ENCODE measurements around the gene GLE1.

DNA sequence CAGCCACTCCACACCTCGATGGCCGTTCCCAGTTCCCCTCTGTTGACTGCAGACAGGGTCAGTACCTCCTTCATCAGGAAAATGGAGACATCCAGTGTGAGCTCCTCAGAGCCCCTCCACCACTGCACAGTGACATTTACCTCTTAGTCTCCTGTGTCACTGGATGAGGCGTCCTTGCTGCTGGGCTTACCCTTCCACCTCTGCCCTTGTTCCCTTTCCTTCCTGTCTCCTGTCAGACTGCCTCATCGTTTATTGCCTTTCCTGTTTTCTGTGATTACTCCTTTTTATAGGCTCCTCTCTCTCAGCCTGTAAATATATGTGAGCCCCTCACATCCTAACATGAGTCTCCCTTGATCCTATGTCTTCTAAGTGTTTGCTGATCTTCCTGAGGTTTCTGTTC lies 24.7 kb downstream of the GLE1 start:
- TF ChIP-seq, protein P1, sequence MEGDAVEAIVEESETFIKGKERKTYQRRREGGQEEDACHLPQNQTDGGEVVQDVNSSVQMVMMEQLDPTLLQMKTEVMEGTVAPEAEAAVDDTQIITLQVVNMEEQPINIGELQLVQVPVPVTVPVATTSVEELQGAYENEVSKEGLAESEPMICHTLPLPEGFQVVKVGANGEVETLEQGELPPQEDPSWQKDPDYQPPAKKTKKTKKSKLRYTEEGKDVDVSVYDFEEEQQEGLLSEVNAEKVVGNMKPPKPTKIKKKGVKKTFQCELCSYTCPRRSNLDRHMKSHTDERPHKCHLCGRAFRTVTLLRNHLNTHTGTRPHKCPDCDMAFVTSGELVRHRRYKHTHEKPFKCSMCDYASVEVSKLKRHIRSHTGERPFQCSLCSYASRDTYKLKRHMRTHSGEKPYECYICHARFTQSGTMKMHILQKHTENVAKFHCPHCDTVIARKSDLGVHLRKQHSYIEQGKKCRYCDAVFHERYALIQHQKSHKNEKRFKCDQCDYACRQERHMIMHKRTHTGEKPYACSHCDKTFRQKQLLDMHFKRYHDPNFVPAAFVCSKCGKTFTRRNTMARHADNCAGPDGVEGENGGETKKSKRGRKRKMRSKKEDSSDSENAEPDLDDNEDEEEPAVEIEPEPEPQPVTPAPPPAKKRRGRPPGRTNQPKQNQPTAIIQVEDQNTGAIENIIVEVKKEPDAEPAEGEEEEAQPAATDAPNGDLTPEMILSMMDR (conservative IDR thresholded peaks at IDR 0.05; ENCODE audit: low read depth, low read length), result no peak
- no peak for TF ChIP-seq EZH2 (IDR thresholded peaks at IDR 0.05; ENCODE audit: borderline replicate concordance, low read depth, low read length, poor library complexity, severe bottlenecking)
